ENCODE results near the gene C9orf50. TPM values are rescaled to one million over a fixed set of nuclear protein-coding genes. Genes with fewer than 3 reads are reported as not detected.

C9orf50 gene
- polyA plus RNA-seq, 2 of the 4 experiments (the other 2 are of a cell fraction) = 0.05 to 0.10 TPM

DNA sequence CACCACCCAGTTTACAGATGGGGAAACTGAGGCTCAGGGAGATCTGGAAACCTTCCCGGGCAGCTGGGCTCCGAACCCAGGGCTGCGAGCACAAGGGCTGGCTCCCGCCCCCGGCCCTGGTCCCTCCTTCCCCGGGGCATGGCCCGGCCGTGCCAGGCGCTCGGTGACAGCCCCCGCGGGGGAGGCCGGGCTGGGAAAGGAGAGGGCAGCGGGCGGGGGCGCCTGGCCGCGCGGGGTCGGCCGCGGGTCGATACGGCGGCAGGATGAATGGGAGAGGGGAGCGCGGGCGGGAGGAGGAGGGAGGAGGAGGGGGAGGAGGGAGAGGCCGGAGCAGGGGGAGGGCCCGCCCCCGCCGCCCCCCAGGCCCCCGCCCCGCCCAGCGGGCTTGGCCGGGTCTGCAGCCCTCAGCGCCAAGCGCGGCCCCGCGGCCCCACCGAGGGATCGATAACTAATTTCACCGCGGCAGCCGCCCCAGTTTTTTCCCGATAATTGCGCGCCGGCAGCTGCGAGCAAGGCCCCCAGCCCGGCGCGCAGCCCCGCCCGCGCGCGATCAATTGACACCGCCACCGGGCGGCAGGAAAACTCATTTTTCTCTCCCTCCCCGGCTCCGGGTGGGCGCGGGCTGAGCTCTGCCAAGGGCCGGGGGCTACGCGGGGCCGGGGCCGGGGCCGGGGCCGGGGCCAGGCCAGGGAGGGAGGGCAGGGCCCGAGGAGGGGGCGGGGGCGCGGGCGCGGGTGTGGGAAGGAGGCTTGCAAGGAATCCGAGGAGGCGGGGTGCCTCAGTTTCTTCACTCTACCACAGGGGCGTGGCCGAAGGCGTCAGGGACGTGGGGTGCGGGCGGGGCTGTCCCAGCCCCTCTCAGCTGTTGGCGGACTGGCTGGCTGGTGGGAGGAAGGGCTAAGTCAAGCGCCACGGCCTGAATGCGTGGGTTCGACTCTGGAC is 52.1 kb downstream of the C9orf50 start:
- ChIA-PET CTCF (interaction anchor here (0.5 to 4.2 kb wide), 17 partner anchors 10 to 430 kb away, joined by 3 to 29 read pairs (median 3); no protein-coding TSS in a partner anchor), POLR2A (interaction anchor here (0.6 to 4.9 kb wide), 7 partner anchors 12 to 391 kb away, joined by 3 to 44 read pairs (median 6); partner anchors contain the start of gene IER5L)
- peak; percentile 33 to 36 for ATAC-seq
- 4% methylated on average over 42 of the region's 92 CpGs for WGBS (ENCODE audit: missing lambda C conversion rate)
- peak; percentile 53 to 78 for DNase-seq (ENCODE audit: low read depth in 1 of 2, low spot score in 1 of 2)
- Histone ChIP-seq H3K4me1 (peaks cover 45% of the 10 kb centered on the region), H3K27ac (peak overlapping the region; percentile 99 to 100), H3K4me3 (peak overlapping the region; percentile 55), H3K9me3 (peaks cover 13% of the 10 kb centered on the region; the same call in 2 of the 3 replicates), H3K4me2 (peak overlapping the region; percentile 98)
- FAIRE-seq = no peak
- TF ChIP-seq SMC3 (IDR thresholded peaks at IDR 0.05) (peak; percentile 15; the same call in 1 of the 3 replicates), RAD21 (conservative IDR thresholded peaks at IDR 0.05 in 1 of 2, IDR thresholded peaks at IDR 0.05 in 1 of 2) (peak in 1 of 2 experiments; percentile 18; a peak in 1 of 5 replicates), EP300 (IDR thresholded peaks at IDR 0.05) (peak in 1 of 2 experiments; percentile 57; a peak in 3 of 5 replicates), JUN (IDR thresholded peaks at IDR 0.05) (peak; percentile 80 to 82; a peak in 4 of 5 replicates), FOSB (CRISPR knock-in tag; IDR thresholded peaks at IDR 0.05) (no peak), KDM1A (IDR thresholded peaks at IDR 0.05; ENCODE audit: low read depth) (no peak)
- TF ChIP-seq, protein P1, sequence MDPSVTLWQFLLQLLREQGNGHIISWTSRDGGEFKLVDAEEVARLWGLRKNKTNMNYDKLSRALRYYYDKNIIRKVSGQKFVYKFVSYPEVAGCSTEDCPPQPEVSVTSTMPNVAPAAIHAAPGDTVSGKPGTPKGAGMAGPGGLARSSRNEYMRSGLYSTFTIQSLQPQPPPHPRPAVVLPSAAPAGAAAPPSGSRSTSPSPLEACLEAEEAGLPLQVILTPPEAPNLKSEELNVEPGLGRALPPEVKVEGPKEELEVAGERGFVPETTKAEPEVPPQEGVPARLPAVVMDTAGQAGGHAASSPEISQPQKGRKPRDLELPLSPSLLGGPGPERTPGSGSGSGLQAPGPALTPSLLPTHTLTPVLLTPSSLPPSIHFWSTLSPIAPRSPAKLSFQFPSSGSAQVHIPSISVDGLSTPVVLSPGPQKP (IDR thresholded peaks at IDR 0.05; ENCODE audit: low read depth, low read length) = no peak
- TF ChIP-seq, protein P2, sequence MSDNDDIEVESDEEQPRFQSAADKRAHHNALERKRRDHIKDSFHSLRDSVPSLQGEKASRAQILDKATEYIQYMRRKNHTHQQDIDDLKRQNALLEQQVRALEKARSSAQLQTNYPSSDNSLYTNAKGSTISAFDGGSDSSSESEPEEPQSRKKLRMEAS (IDR thresholded peaks at IDR 0.05) = 0 out of 2 replicates have a peak, but pooled peaks have one; percentile 3

DNA sequence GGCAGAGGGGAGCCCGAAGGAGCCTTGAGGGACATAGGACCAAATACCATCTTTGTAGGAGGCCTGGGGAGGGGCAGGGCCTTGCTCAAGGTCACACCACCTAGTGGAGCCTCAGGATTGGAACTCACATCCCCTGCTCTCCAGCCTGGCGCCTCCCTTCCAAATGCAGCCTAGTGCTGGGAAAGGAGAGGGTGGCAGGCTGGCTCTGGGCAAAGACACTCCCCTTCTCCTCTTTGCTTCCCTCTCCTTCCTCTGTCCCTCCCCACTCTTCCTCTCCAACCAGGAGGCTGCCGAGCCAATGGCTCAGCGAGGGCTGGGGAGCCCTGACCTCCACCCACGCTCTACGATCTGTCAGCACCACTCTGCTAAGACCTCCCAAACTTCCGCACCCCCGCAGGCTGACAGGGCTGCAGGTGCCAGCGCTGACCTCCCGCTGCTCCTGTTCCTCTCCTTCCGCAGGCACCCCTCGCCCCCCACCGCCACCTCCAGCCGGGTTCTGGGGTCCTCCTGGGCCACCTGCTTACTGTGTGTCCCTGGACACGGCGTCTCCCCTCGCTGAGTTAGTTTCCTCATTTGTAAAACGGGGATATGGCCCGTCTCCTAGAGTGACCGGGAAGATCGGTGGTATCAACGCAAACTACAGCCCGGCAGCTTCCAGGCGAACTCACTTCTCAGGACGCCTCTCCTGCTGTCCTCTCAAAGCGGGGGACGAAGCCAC is 52.9 kb downstream of the C9orf50 start:
- FAIRE-seq (peak; percentile 13), DNase-seq (ENCODE audit: low read depth in 1 of 2, low spot score in 1 of 2) (peak; percentile 64 to 92), ATAC-seq (peak; percentile 32 to 76)
- CTCF ChIA-PET = interaction anchor here (0.5 to 4.2 kb wide), 14 partner anchors 10 to 433 kb away, joined by 3 to 29 read pairs (median 3); no protein-coding TSS in a partner anchor
- peak overlapping the region; percentile 55 for H3K4me3 ChIP-seq
- WGBS (ENCODE audit: missing lambda C conversion rate) = 1% methylated on average over 21 of the region's 27 CpGs
- peak overlapping the region; percentile 98 for H3K4me2 ChIP-seq
- POLR2A ChIA-PET = interaction anchor here (1.3 to 4.9 kb wide), 4 partner anchors 18 to 234 kb away, joined by 3 to 44 read pairs (median 7); no protein-coding TSS in a partner anchor
- H3K27ac ChIP-seq = peak overlapping the region; percentile 99 to 100
- H3K4me1 ChIP-seq = peaks cover 45% of the 10 kb centered on the region
- H3K9me3 ChIP-seq = peaks cover 9% of the 10 kb centered on the region; the same call in 1 of the 3 replicates
- TF ChIP-seq, protein P3, sequence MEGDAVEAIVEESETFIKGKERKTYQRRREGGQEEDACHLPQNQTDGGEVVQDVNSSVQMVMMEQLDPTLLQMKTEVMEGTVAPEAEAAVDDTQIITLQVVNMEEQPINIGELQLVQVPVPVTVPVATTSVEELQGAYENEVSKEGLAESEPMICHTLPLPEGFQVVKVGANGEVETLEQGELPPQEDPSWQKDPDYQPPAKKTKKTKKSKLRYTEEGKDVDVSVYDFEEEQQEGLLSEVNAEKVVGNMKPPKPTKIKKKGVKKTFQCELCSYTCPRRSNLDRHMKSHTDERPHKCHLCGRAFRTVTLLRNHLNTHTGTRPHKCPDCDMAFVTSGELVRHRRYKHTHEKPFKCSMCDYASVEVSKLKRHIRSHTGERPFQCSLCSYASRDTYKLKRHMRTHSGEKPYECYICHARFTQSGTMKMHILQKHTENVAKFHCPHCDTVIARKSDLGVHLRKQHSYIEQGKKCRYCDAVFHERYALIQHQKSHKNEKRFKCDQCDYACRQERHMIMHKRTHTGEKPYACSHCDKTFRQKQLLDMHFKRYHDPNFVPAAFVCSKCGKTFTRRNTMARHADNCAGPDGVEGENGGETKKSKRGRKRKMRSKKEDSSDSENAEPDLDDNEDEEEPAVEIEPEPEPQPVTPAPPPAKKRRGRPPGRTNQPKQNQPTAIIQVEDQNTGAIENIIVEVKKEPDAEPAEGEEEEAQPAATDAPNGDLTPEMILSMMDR (IDR thresholded peaks at IDR 0.05) = peak; percentile 14; the same call in 1 of the 3 replicates
- TF ChIP-seq ZFP36 (IDR thresholded peaks at IDR 0.05; ENCODE audit: borderline replicate concordance, partially characterized antibody) (no peak), CBX8 (IDR thresholded peaks at IDR 0.05) (no peak), KDM5A (IDR thresholded peaks at IDR 0.05) (no peak), SREBF2 (IDR thresholded peaks at IDR 0.05) (no peak), POLR2A (IDR thresholded peaks at IDR 0.05; ENCODE audit: low read length) (peak; percentile 65), RARB (CRISPR knock-in tag; IDR thresholded peaks at IDR 0.05) (no peak), CHD2 (IDR thresholded peaks at IDR 0.05; ENCODE audit: low read length, partially characterized antibody) (no peak), JUNB (IDR thresholded peaks at IDR 0.05) (no peak), ESRRA (IDR thresholded peaks at IDR 0.05; ENCODE audit: borderline replicate concordance, low read length) (peak; percentile 58), ZSCAN20 (CRISPR knock-in tag; IDR thresholded peaks at IDR 0.05) (no peak), TFCP2L1 (CRISPR knock-in tag; IDR thresholded peaks at IDR 0.05) (no peak), ZNF302 (CRISPR knock-in tag; IDR thresholded peaks at IDR 0.05) (no peak), TP53 (CRISPR knock-in tag; IDR thresholded peaks at IDR 0.05) (no peak), FOSL2 (IDR thresholded peaks at IDR 0.05) (no peak), FOSL2 (CRISPR knock-in tag; IDR thresholded peaks at IDR 0.05) (no peak)
- TF ChIP-seq, protein P4, sequence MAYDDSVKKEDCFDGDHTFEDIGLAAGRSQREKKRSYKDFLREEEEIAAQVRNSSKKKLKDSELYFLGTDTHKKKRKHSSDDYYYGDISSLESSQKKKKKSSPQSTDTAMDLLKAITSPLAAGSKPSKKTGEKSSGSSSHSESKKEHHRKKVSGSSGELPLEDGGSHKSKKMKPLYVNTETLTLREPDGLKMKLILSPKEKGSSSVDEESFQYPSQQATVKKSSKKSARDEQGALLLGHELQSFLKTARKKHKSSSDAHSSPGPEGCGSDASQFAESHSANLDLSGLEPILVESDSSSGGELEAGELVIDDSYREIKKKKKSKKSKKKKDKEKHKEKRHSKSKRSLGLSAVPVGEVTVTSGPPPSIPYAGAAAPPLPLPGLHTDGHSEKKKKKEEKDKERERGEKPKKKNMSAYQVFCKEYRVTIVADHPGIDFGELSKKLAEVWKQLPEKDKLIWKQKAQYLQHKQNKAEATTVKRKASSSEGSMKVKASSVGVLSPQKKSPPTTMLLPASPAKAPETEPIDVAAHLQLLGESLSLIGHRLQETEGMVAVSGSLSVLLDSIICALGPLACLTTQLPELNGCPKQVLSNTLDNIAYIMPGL (CRISPR knock-in tag; IDR thresholded peaks at IDR 0.05; ENCODE audit: borderline replicate concordance) = no peak
- TF ChIP-seq, protein P5, sequence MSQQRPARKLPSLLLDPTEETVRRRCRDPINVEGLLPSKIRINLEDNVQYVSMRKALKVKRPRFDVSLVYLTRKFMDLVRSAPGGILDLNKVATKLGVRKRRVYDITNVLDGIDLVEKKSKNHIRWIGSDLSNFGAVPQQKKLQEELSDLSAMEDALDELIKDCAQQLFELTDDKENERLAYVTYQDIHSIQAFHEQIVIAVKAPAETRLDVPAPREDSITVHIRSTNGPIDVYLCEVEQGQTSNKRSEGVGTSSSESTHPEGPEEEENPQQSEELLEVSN (IDR thresholded peaks at IDR 0.05; ENCODE audit: borderline replicate concordance, low read depth) = 0 out of 2 replicates have a peak, but pooled peaks have one; percentile 33
- TF ChIP-seq, protein P6, sequence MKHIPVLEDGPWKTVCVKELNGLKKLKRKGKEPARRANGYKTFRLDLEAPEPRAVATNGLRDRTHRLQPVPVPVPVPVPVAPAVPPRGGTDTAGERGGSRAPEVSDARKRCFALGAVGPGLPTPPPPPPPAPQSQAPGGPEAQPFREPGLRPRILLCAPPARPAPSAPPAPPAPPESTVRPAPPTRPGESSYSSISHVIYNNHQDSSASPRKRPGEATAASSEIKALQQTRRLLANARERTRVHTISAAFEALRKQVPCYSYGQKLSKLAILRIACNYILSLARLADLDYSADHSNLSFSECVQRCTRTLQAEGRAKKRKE (CRISPR knock-in tag; IDR thresholded peaks at IDR 0.05; ENCODE audit: low read depth) = no peak

All from A549 (cell line).